GM19239 (cell line): Measurements from ENCODE around the gene CASK.

ENCODE experiments used
- DNase-seq: peaks from one replicate; pipeline ENCODE4 v3.0.0; 2011; ENCODE audit warnings: low spot score; ENCODE audit not compliant: insufficient read length
- FAIRE-seq: peaks from 2 replicates; lab custom pipeline; 2011; peaks lifted over from hg19 to GRCh38; lab: Jason Lieb, UNC

CASK gene

DNA sequence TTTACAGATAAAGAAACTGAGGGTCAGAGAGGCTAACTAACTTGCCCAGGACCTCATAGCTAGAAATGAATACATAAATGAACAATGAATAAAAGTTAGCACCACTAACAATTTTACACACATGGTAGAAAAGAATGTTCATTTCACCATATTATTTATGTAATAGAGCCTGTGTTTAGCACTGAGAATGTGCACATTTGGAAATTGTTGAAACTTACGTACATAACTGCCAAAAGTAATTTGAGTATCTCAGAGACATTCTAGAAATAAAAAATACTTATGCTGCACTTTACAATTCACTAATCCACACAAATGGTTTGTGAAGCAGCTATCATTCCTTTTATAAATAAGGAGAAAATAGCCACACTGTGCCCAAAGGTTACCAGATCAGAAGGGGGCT, 9.9 kb downstream of the CASK start:
- no peak for DNase-seq
- FAIRE-seq = no peak

DNA sequence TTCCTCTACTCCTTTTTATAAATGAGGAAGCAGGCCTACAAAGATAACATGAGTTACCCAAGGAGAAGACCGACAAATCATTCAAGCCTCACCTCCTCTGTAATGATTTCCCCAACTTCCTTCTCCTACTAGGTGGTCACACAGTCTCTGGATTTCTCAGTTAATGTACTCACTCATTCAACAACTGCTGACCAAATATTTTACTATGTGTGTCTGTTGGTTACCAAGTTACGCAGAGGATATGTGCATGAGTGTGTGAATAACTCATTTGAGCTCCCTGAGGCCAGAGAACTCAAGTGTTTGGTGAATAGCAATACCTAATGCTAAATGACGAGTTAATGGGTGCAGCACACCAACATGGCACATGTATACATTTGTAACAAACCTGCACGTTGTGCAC, 10.4 kb downstream of the CASK start:
- FAIRE-seq (no peak), DNase-seq (no peak)

GRCh38 chrX:41909068-41909467, 14.3 kb downstream of the CASK start:
- peak; percentile 62 for FAIRE-seq
- DNase-seq = no peak

- no peak for DNase-seq
- FAIRE-seq = peak; percentile 31
Observed at GRCh38 chrX:41906515-41907187, 16.7 kb downstream of the CASK start.

GRCh38 chrX:41903544-41903943, 19.8 kb downstream of the CASK start:
- no peak for DNase-seq
- peak; percentile 79 for FAIRE-seq

GRCh38 chrX:41900321-41900720, 23.0 kb downstream of the CASK start:
- DNase-seq (no peak), FAIRE-seq (no peak)

DNA sequence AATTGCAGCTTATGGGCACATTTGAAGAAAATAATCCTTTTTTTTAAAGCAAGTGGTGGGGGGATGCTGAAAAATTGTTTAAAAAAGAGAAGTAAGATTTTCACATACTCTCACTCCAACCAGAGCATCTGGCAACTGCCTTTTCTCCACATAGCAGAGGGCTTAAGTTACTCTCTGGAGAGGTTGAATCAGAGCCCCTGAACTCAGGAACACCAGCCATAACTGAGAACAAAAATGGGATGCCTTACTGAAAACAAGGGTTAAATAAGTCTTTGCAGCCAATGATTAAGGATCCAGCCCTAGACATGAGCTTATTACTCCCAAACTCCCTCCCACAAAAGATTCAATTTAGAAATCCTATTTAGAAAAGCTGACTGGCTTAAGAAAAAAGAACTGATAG, 27.5 kb downstream of the CASK start:
- no peak for DNase-seq
- peak; percentile 72 for FAIRE-seq

- DNase-seq (no peak), FAIRE-seq (no peak)
Observed at GRCh38 chrX:41890026-41890423, 33.3 kb downstream of the CASK start.

DNA sequence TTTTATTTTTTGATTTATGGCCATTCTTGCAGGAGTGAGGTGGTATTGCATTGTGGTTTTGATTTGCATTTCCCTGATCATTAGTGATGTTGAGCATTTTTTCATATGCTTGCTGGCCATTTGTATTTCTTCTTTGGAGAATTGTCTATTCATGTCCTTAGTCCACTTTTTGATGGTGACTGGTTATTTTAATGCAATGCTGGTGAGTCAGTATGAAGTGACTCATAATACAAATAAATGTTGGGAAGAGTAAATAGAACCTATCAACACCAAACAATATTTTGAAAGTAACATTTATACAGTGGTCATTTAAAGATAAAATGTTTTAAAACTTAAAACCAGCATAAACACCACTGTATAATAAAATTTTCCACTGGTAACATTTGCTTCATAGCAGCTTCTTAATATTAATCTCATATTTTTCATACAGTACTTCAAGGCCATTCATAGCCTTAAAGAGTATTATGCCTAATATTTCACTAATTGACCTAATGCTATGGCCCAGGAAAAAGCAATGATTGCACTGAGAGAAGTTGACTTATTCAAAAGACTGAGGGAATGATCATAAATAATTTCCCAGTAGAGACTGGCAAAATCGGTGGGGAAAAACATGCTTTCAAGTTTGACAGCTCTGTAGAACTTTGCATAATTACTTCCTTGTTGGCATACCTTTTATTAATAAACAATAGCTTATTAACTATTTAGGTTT, 33.9 kb downstream of the CASK start:
- DNase-seq = no peak
- peak; percentile 11 for FAIRE-seq

DNA sequence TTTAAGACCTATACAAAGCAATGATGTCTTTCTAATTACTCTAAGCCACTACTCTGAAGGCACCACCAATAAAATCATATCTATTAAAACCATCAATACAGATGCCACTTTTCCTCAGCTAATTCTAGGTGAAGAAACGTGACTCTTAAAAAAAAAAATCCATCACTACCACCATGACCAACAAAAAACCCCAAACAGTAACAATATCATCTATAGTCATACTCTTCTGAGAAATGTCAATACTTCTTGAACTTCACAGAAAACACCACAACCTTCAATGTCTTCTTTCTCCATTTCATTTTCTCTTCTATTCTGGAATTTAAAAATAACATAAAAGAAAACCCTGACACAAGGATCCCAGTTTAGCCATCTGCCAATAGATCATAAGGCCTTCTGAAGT, 35.7 kb downstream of the CASK start:
- DNase-seq (no peak), FAIRE-seq (no peak)

DNA sequence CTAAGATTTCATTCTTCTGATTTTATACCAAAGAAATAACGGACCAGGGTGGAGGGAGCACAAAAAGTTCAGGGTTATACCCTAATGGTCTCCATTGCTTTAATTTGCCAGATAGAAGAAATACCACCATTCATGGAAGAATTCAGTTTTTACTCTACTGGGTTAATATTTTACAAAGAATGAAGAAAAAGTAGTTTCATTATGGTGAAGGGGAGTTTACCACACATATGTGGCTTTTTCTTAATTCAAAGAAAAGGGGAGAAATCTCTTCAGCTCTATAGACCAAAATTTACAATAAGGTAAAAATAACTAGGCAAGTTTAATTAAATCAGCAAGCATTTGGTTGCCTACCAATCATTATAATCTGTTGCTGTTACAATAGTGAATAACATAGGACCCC, 37.6 kb downstream of the CASK start:
- DNase-seq = no peak
- peak; percentile 61 for FAIRE-seq

GRCh38 chrX:41881166-41881565, 42.2 kb downstream of the CASK start:
- no peak for FAIRE-seq
- DNase-seq = no peak

DNA sequence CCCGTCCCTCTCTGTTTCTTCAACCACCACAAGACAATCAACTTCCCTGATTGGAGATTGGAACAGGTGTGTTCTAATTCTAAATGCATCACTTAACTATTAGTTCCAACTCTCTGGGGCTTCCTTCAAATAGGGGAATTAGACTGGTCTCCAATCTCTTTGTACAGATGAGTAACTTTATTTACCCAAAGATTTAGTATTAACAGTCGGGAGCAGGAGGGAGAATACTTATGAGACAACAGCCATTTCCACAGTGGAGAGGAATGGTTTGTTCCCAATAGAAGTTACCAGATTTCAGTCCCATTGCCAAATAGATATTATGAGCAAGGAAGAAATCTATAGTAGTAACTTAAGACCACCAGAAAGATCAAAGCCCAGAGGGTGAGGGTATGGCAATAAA, 46.2 kb downstream of the CASK start:
- DNase-seq = no peak
- no peak for FAIRE-seq

DNA sequence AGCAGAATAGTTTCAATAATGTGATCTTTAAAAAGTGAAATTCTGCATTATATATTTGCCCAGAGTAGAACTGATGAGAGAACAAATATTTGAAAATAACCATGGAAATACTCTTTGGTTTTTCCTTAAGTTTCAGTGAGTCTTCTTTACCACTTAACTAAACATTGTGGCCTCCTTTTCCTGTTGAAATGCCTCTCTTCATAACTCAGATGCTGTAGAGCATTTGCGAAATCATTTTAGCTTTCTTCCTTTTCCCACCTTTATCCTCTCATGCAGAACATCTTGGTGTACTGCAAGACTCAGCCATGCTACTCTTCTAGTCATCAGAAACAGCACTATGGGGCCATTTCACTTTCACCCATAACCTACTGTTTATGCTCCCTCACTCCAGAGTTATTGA, 48.2 kb downstream of the CASK start:
- FAIRE-seq = no peak
- no peak for DNase-seq

GRCh38 chrX:41870719-41871151, 52.6 kb downstream of the CASK start:
- no peak for DNase-seq
- FAIRE-seq = peak; percentile 23

GRCh38 chrX:41868392-41868977, 54.9 kb downstream of the CASK start:
- DNase-seq (no peak), FAIRE-seq (no peak)

GRCh38 chrX:41863343-41864203, 59.8 kb downstream of the CASK start:
- DNase-seq (no peak), FAIRE-seq (no peak)

GRCh38 chrX:41862562-41863184, 60.7 kb downstream of the CASK start:
- DNase-seq = no peak
- peak; percentile 33 for FAIRE-seq

DNA sequence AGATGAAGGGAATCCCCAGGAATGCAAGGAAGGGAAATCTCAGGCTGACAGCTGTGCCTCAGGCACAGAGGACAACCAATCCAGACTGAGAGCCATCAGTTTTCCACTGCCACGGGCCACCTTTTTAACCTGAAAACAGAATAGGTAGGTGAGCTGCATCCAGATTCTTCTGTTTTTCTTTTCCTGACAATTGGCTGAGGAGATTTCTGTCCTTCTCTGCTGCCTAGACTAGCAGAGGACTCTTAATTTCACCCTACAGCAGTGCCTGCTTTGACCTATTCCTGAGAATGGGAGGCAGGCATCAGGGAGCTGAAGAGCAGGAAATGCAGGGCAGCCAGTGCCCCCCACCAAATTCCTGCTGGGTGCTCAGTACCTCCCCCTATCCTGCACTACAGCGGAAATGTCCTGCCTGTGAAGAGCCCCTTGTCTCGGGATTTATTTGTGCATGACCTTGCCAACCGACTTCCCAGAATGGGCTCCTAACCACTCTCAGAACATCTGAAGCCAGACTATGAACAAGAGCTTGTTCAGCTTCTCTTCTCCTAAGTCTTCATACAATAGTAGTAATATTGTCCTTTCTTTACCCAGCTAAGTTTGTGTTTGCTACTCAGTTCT, 65.1 kb downstream of the CASK start:
- no peak for FAIRE-seq
- DNase-seq = no peak

DNA sequence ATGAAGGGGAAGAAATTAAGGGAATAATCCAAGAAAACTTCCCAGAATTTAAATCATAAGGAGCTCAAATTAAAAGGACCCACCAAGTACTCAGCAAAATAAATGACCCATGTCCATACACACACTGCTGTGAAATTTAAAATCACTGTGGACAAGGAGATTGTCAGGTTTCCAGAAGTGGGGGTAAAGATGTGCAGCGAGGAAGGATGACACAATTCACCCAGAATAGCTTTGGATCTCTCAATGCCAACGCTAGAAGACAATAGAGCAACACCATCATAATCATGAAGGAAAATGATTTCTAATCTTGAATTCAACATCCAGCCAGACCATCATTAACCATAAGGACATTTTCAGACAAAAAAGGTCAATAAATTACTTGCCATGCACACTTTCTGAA, 65.7 kb downstream of the CASK start:
- no peak for FAIRE-seq
- no peak for DNase-seq
